Measurements from ENCODE around the gene FBXO42. TPM values are rescaled to one million over a fixed set of nuclear protein-coding genes. Genes with fewer than 3 reads are reported as not detected.
"Not testable (repeated sequence)": the region's sequence is repeated elsewhere in the genome, so short reads cannot be mapped to it uniquely, and the experiment has no call there.

FBXO42 gene
- total and polyA plus RNA-seq, 5 donors from 2014 or later, result 13.5 to 23.2 (median 21.7) TPM

GRCh38 chr1:16266411-16267118, 85.7 kb downstream of the FBXO42 start:
- H3K27me3 ChIP-seq (ENCODE audit: control insufficient read depth, insufficient read depth, low read length), result no peaks in the 10 kb centered on the region
- Mint-ChIP-seq H3K9me3 (no peaks in the 10 kb centered on the region), H3K36me3 (peaks cover 7% of the 10 kb centered on the region), H3K4me1 (peaks cover 0 to 32% (median 19%) of the 10 kb centered on the region in 4 donors), H3K27ac (peak overlapping the region in 2 of 3 donors; percentile 57 to 80), H3K27me3 (no peaks in the 10 kb centered on the region), H3K4me3 (no peak overlapping the region)
- ATAC-seq (ENCODE audit: low read depth in 2 of 2) (no peak), DNase-seq (no peak)
- no peak overlapping the region for H3K27ac ChIP-seq (ENCODE audit: insufficient read depth, low read length, poor library complexity, severe bottlenecking)
- H3K4me1 ChIP-seq (ENCODE audit: control insufficient read depth, insufficient read depth, low read length, poor library complexity, severe bottlenecking), result no peaks in the 10 kb centered on the region
- no peaks in the 10 kb centered on the region for H3K9me3 ChIP-seq (ENCODE audit: control insufficient read depth in 2 of 2, low read length in 2 of 2)
- H3K36me3 ChIP-seq (ENCODE audit: control insufficient read depth, insufficient read depth, low read length), result no peaks in the 10 kb centered on the region
- H3K4me3 ChIP-seq (ENCODE audit: low read depth, low read length), result no peak overlapping the region

- Mint-ChIP-seq H3K27ac (no peak overlapping the region), H3K4me1 (peaks cover 0 to 14% (median 13%) of the 10 kb centered on the region in 4 donors)
- no peaks in the 10 kb centered on the region for H3K27me3 ChIP-seq (ENCODE audit: control insufficient read depth, insufficient read depth, low read length)
These were observed 90.2 kb downstream of the FBXO42 start for GRCh38 chr1:16262067-16262466.

GRCh38 chr1:16260814-16261213, 91.5 kb downstream of the FBXO42 start:
- no peaks in the 10 kb centered on the region for H3K27me3 Mint-ChIP-seq
- DNase-seq (no peak), ATAC-seq (ENCODE audit: low read depth in 2 of 2) (no peak)
- peak overlapping the region in 1 of 3 donors; percentile 3 for H3K27ac Mint-ChIP-seq
- no peaks in the 10 kb centered on the region for H3K9me3 ChIP-seq (ENCODE audit: control insufficient read depth in 2 of 2, low read length in 2 of 2)
- H3K4me1 Mint-ChIP-seq, result peaks cover 0 to 10% (median 5%) of the 10 kb centered on the region in 4 donors
- no peaks in the 10 kb centered on the region for H3K27me3 ChIP-seq (ENCODE audit: control insufficient read depth, insufficient read depth, low read length)
- peaks cover 9% of the 10 kb centered on the region for H3K36me3 ChIP-seq (ENCODE audit: control insufficient read depth, insufficient read depth, low read length)
- peaks cover 8% of the 10 kb centered on the region for H3K36me3 Mint-ChIP-seq
- H3K27ac ChIP-seq (ENCODE audit: insufficient read depth, low read length, poor library complexity, severe bottlenecking), result no peak overlapping the region
- no peak overlapping the region for H3K4me3 ChIP-seq (ENCODE audit: low read depth, low read length)
- no peak overlapping the region for H3K4me3 Mint-ChIP-seq
- no peaks in the 10 kb centered on the region for H3K4me1 ChIP-seq (ENCODE audit: control insufficient read depth, insufficient read depth, low read length, poor library complexity, severe bottlenecking)
- no peaks in the 10 kb centered on the region for H3K9me3 Mint-ChIP-seq

More at GRCh38 chr1:16262067-16262466, 90.2 kb downstream of the FBXO42 start:
- DNase-seq, result no peak
- H3K4me1 ChIP-seq (ENCODE audit: control insufficient read depth, insufficient read depth, low read length, poor library complexity, severe bottlenecking), result no peaks in the 10 kb centered on the region
- H3K36me3 Mint-ChIP-seq, result peaks cover 8% of the 10 kb centered on the region
- no peak for ATAC-seq (ENCODE audit: low read depth in 2 of 2)
- no peak overlapping the region for H3K27ac ChIP-seq (ENCODE audit: insufficient read depth, low read length, poor library complexity, severe bottlenecking)
- H3K4me3 ChIP-seq (ENCODE audit: low read depth, low read length), result no peak overlapping the region
- no peaks in the 10 kb centered on the region for H3K36me3 ChIP-seq (ENCODE audit: control insufficient read depth, insufficient read depth, low read length)
- H3K9me3 ChIP-seq (ENCODE audit: control insufficient read depth in 2 of 2, low read length in 2 of 2), result no peaks in the 10 kb centered on the region
- H3K9me3 Mint-ChIP-seq, result no peaks in the 10 kb centered on the region
- H3K27me3 Mint-ChIP-seq, result no peaks in the 10 kb centered on the region
- H3K4me3 Mint-ChIP-seq, result no peak overlapping the region

GRCh38 chr1:16258591-16259135, 93.6 kb downstream of the FBXO42 start:
- no peaks in the 10 kb centered on the region for H3K27me3 ChIP-seq (ENCODE audit: control insufficient read depth, insufficient read depth, low read length)
- Mint-ChIP-seq H3K36me3 (peaks cover 11% of the 10 kb centered on the region), H3K27ac (peak overlapping the region in 1 of 3 donors; percentile 64), H3K4me1 (peaks cover 3 to 17% (median 4%) of the 10 kb centered on the region in 4 donors), H3K27me3 (no peaks in the 10 kb centered on the region), H3K4me3 (no peak overlapping the region), H3K9me3 (peaks cover 0 to 1% (median 0%) of the 10 kb centered on the region in 7 donors)
- no peak overlapping the region for H3K4me3 ChIP-seq (ENCODE audit: low read depth, low read length)
- no peak for ATAC-seq (ENCODE audit: low read depth in 2 of 2)
- H3K4me1 ChIP-seq (ENCODE audit: control insufficient read depth, insufficient read depth, low read length, poor library complexity, severe bottlenecking), result no peaks in the 10 kb centered on the region
- no peak for DNase-seq
- H3K9me3 ChIP-seq (ENCODE audit: control insufficient read depth in 2 of 2, low read length in 2 of 2), result no peaks in the 10 kb centered on the region
- peaks cover 20% of the 10 kb centered on the region for H3K36me3 ChIP-seq (ENCODE audit: control insufficient read depth, insufficient read depth, low read length)
- H3K27ac ChIP-seq (ENCODE audit: insufficient read depth, low read length, poor library complexity, severe bottlenecking), result no peak overlapping the region

GRCh38 chr1:16257968-16258367, 94.3 kb downstream of the FBXO42 start:
- no peaks in the 10 kb centered on the region for H3K4me1 ChIP-seq (ENCODE audit: control insufficient read depth, insufficient read depth, low read length, poor library complexity, severe bottlenecking)
- H3K4me1 Mint-ChIP-seq, result peaks cover 3 to 17% (median 4%) of the 10 kb centered on the region in 4 donors
- peaks cover 0 to 1% (median 0%) of the 10 kb centered on the region in 7 donors for H3K9me3 Mint-ChIP-seq
- no peak overlapping the region for H3K27ac Mint-ChIP-seq
- H3K4me3 Mint-ChIP-seq, result no peak overlapping the region
- no peaks in the 10 kb centered on the region for H3K27me3 Mint-ChIP-seq
- H3K4me3 ChIP-seq (ENCODE audit: low read depth, low read length), result no peak overlapping the region
- peaks cover 27% of the 10 kb centered on the region for H3K36me3 ChIP-seq (ENCODE audit: control insufficient read depth, insufficient read depth, low read length)
- no peak overlapping the region for H3K27ac ChIP-seq (ENCODE audit: insufficient read depth, low read length, poor library complexity, severe bottlenecking)
- ATAC-seq (ENCODE audit: low read depth in 2 of 2), result no peak
- H3K9me3 ChIP-seq (ENCODE audit: control insufficient read depth in 2 of 2, low read length in 2 of 2), result no peaks in the 10 kb centered on the region
- peaks cover 18% of the 10 kb centered on the region for H3K36me3 Mint-ChIP-seq
- no peak for DNase-seq
- no peaks in the 10 kb centered on the region for H3K27me3 ChIP-seq (ENCODE audit: control insufficient read depth, insufficient read depth, low read length)

GRCh38 chr1:16257556-16257955, 94.7 kb downstream of the FBXO42 start:
- not testable (repeated sequence) for H3K4me3 ChIP-seq (ENCODE audit: low read depth, low read length); H3K27ac Mint-ChIP-seq; H3K27me3 ChIP-seq (ENCODE audit: control insufficient read depth, insufficient read depth, low read length); DNase-seq; H3K4me3 Mint-ChIP-seq; H3K4me1 ChIP-seq (ENCODE audit: control insufficient read depth, insufficient read depth, low read length, poor library complexity, severe bottlenecking); ATAC-seq (ENCODE audit: low read depth in 2 of 2); H3K9me3 ChIP-seq (ENCODE audit: control insufficient read depth in 2 of 2, low read length in 2 of 2); H3K9me3 Mint-ChIP-seq; H3K27me3 Mint-ChIP-seq; H3K27ac ChIP-seq (ENCODE audit: insufficient read depth, low read length, poor library complexity, severe bottlenecking)
- Mint-ChIP-seq H3K36me3 (peaks cover 22% of the 10 kb centered on the region), H3K4me1 (peaks cover 3 to 17% (median 4%) of the 10 kb centered on the region in 4 donors)
- H3K36me3 ChIP-seq (ENCODE audit: control insufficient read depth, insufficient read depth, low read length), result peaks cover 32% of the 10 kb centered on the region

GRCh38 chr1:16256478-16256877, 95.8 kb downstream of the FBXO42 start:
- H3K36me3 ChIP-seq (ENCODE audit: control insufficient read depth, insufficient read depth, low read length), result peaks cover 41% of the 10 kb centered on the region
- H3K27me3 Mint-ChIP-seq, result no peaks in the 10 kb centered on the region
- no peak overlapping the region for H3K27ac ChIP-seq (ENCODE audit: insufficient read depth, low read length, poor library complexity, severe bottlenecking)
- no peaks in the 10 kb centered on the region for H3K4me1 ChIP-seq (ENCODE audit: control insufficient read depth, insufficient read depth, low read length, poor library complexity, severe bottlenecking)
- H3K4me3 ChIP-seq (ENCODE audit: low read depth, low read length), result no peak overlapping the region
- H3K27ac Mint-ChIP-seq, result no peak overlapping the region
- H3K9me3 Mint-ChIP-seq, result peaks cover 0 to 1% (median 0%) of the 10 kb centered on the region in 7 donors
- ATAC-seq (ENCODE audit: low read depth in 2 of 2) (no peak), DNase-seq (no peak)
- no peaks in the 10 kb centered on the region for H3K9me3 ChIP-seq (ENCODE audit: control insufficient read depth in 2 of 2, low read length in 2 of 2)
- H3K36me3 Mint-ChIP-seq, result peaks cover 30% of the 10 kb centered on the region
- no peak overlapping the region for H3K4me3 Mint-ChIP-seq
- peaks cover 3 to 17% (median 6%) of the 10 kb centered on the region in 4 donors for H3K4me1 Mint-ChIP-seq
- H3K27me3 ChIP-seq (ENCODE audit: control insufficient read depth, insufficient read depth, low read length), result no peaks in the 10 kb centered on the region

All from CD4-positive, CD25-positive, alpha-beta regulatory T cell (primary cell).